Medulla oblongata (tissue), 1 donor: Measurements from ENCODE around the gene ZNF490.
"Not testable (repeated sequence)": the region's sequence is repeated elsewhere in the genome, so short reads cannot be mapped to it uniquely, and the experiment has no call there.

Experiments
- DNase-seq: peaks from one replicate; pipeline ENCODE4 v3.0.0-alpha.2; 2015; ENCODE audit errors: extremely low spot score

Gene ZNF490

GRCh38 chr19:12621253-12622024 is 10.8 kb upstream of the ZNF490 start:
- not testable (repeated sequence) for DNase-seq

- no peak for DNase-seq
These were observed 7.0 kb upstream of the ZNF490 start for GRCh38 chr19:12617646-12618045.

- DNase-seq = peak; percentile 77
These were observed 717 bp upstream of the ZNF490 start for GRCh38 chr19:12611361-12611699.

- DNase-seq = peak; percentile 42
These were observed 3.0 kb downstream of the ZNF490 start for GRCh38 chr19:12607631-12608030.

GRCh38 chr19:12606796-12607195 is 3.8 kb downstream of the ZNF490 start:
- DNase-seq = no peak

GRCh38 chr19:12603714-12604113 is 6.9 kb downstream of the ZNF490 start:
- DNase-seq = no peak

- no peak for DNase-seq
These were observed 13.0 kb downstream of the ZNF490 start for GRCh38 chr19:12597594-12597993.

- no peak for DNase-seq
These were observed 13.6 kb downstream of the ZNF490 start for GRCh38 chr19:12596927-12597548.

- DNase-seq = no peak
These were observed 14.1 kb downstream of the ZNF490 start for GRCh38 chr19:12596485-12596884.

- DNase-seq = no peak
These were observed 29.5 kb downstream of the ZNF490 start for GRCh38 chr19:12581100-12581499.

- DNase-seq = no peak
These were observed 30.4 kb downstream of the ZNF490 start for GRCh38 chr19:12580180-12580694.

- DNase-seq = no peak
These were observed 32.0 kb downstream of the ZNF490 start for GRCh38 chr19:12578641-12579040.

GRCh38 chr19:12574036-12574435 is 36.6 kb downstream of the ZNF490 start:
- DNase-seq = no peak

- DNase-seq = no peak
These were observed 42.7 kb downstream of the ZNF490 start for GRCh38 chr19:12567951-12568350.

- DNase-seq = not testable (repeated sequence)
These were observed 44.2 kb downstream of the ZNF490 start for GRCh38 chr19:12566380-12566779.

- DNase-seq = peak; percentile 94
These were observed 46.5 kb downstream of the ZNF490 start for GRCh38 chr19:12564016-12564664.

- DNase-seq = no peak
These were observed 55.1 kb downstream of the ZNF490 start for GRCh38 chr19:12555456-12555930.

GRCh38 chr19:12551060-12551832 is 59.4 kb downstream of the ZNF490 start, which contains the start of gene ZNF564:
ZNF564 (minus strand) TSS chr19:12551482; CDS start chr19:12551332, 150 bp downstream.
- peak; percentile 100 for DNase-seq

GRCh38 chr19:12546903-12547302 is 63.7 kb downstream of the ZNF490 start:
- no peak for DNase-seq

GRCh38 chr19:12546068-12546467 is 64.5 kb downstream of the ZNF490 start:
- DNase-seq = no peak

GRCh38 chr19:12545267-12545666 is 65.3 kb downstream of the ZNF490 start:
- DNase-seq = no peak

GRCh38 chr19:12544401-12544876 is 66.2 kb downstream of the ZNF490 start:
- no peak for DNase-seq
